Measurements from ENCODE around the gene KLHDC4.
A peak's percentile ranks its signal among the peaks of the same experiment; 100 is the strongest.
"Not testable (repeated sequence)": the region's sequence is repeated elsewhere in the genome, so short reads cannot be mapped to it uniquely, and the experiment has no call there.

The KLHDC4 gene

GRCh38 chr16:87780385-87780989, 14.7 kb upstream of the KLHDC4 start:
- no peaks in the 10 kb centered on the region for H3K9me3 ChIP-seq (ENCODE audit: control insufficient read depth, low read length)
- H3K9ac ChIP-seq (ENCODE audit: low read length): no peak overlapping the region
- H3K36me3 ChIP-seq (ENCODE audit: control insufficient read depth, insufficient read depth, low read length): no peaks in the 10 kb centered on the region
- H3K27me3 ChIP-seq (ENCODE audit: control insufficient read depth, insufficient read depth, low read length): no peaks in the 10 kb centered on the region
- H3K4me1 ChIP-seq (ENCODE audit: control insufficient read depth, insufficient read depth, low read length): peaks cover 20% of the 10 kb centered on the region
- no peak overlapping the region for H3K4me3 ChIP-seq (ENCODE audit: low read length)

- no peaks in the 10 kb centered on the region for H3K36me3 ChIP-seq (ENCODE audit: control insufficient read depth, insufficient read depth, low read length)
- H3K9me3 ChIP-seq (ENCODE audit: control insufficient read depth, low read length): no peaks in the 10 kb centered on the region
- H3K9ac ChIP-seq (ENCODE audit: low read length): peak overlapping the region; percentile 57
- H3K4me1 ChIP-seq (ENCODE audit: control insufficient read depth, insufficient read depth, low read length): peaks cover 20% of the 10 kb centered on the region
- H3K4me3 ChIP-seq (ENCODE audit: low read length): no peak overlapping the region
- no peaks in the 10 kb centered on the region for H3K27me3 ChIP-seq (ENCODE audit: control insufficient read depth, insufficient read depth, low read length)
Measured at GRCh38 chr16:87778830-87779579, 13.2 kb upstream of the KLHDC4 start.

- H3K36me3 ChIP-seq (ENCODE audit: control insufficient read depth, insufficient read depth, low read length): no peaks in the 10 kb centered on the region
- no peaks in the 10 kb centered on the region for H3K9me3 ChIP-seq (ENCODE audit: control insufficient read depth, low read length)
- H3K4me3 ChIP-seq (ENCODE audit: low read length): no peak overlapping the region
- no peaks in the 10 kb centered on the region for H3K27me3 ChIP-seq (ENCODE audit: control insufficient read depth, insufficient read depth, low read length)
- peak overlapping the region; percentile 57 for H3K9ac ChIP-seq (ENCODE audit: low read length)
- H3K4me1 ChIP-seq (ENCODE audit: control insufficient read depth, insufficient read depth, low read length): peaks cover 20% of the 10 kb centered on the region
Measured at GRCh38 chr16:87778476-87778829, 12.7 kb upstream of the KLHDC4 start.

GRCh38 chr16:87773836-87774235, 8.1 kb upstream of the KLHDC4 start:
- not testable (repeated sequence) for H3K27me3 ChIP-seq (ENCODE audit: control insufficient read depth, insufficient read depth, low read length); H3K9me3 ChIP-seq (ENCODE audit: control insufficient read depth, low read length); H3K4me3 ChIP-seq (ENCODE audit: low read length); H3K36me3 ChIP-seq (ENCODE audit: control insufficient read depth, insufficient read depth, low read length); H3K9ac ChIP-seq (ENCODE audit: low read length)
- H3K4me1 ChIP-seq (ENCODE audit: control insufficient read depth, insufficient read depth, low read length): peaks cover 15% of the 10 kb centered on the region

- H3K9ac ChIP-seq (ENCODE audit: low read length); H3K27me3 ChIP-seq (ENCODE audit: control insufficient read depth, insufficient read depth, low read length); H3K4me3 ChIP-seq (ENCODE audit: low read length); H3K9me3 ChIP-seq (ENCODE audit: control insufficient read depth, low read length); H3K4me1 ChIP-seq (ENCODE audit: control insufficient read depth, insufficient read depth, low read length); H3K36me3 ChIP-seq (ENCODE audit: control insufficient read depth, insufficient read depth, low read length): not testable (repeated sequence)
Measured at GRCh38 chr16:87767456-87767855, 1.7 kb upstream of the KLHDC4 start.

GRCh38 chr16:87766485-87766797, 655 bp upstream of the KLHDC4 start:
- Histone ChIP-seq H3K9ac (ENCODE audit: low read length) (peak overlapping the region; percentile 94), H3K4me3 (ENCODE audit: low read length) (peak overlapping the region; percentile 74), H3K9me3 (ENCODE audit: control insufficient read depth, low read length) (no peaks in the 10 kb centered on the region), H3K36me3 (ENCODE audit: control insufficient read depth, insufficient read depth, low read length) (no peaks in the 10 kb centered on the region), H3K4me1 (ENCODE audit: control insufficient read depth, insufficient read depth, low read length) (peaks cover 8% of the 10 kb centered on the region), H3K27me3 (ENCODE audit: control insufficient read depth, insufficient read depth, low read length) (no peaks in the 10 kb centered on the region)

GRCh38 chr16:87765473-87765775, 362 bp downstream of the KLHDC4 start:
- peak overlapping the region; percentile 74 for H3K4me3 ChIP-seq (ENCODE audit: low read length)
- peak overlapping the region; percentile 94 for H3K9ac ChIP-seq (ENCODE audit: low read length)
- H3K36me3 ChIP-seq (ENCODE audit: control insufficient read depth, insufficient read depth, low read length): no peaks in the 10 kb centered on the region
- H3K4me1 ChIP-seq (ENCODE audit: control insufficient read depth, insufficient read depth, low read length): peaks cover 8% of the 10 kb centered on the region
- H3K27me3 ChIP-seq (ENCODE audit: control insufficient read depth, insufficient read depth, low read length): no peaks in the 10 kb centered on the region
- H3K9me3 ChIP-seq (ENCODE audit: control insufficient read depth, low read length): no peaks in the 10 kb centered on the region

GRCh38 chr16:87764600-87765472, 950 bp downstream of the KLHDC4 start:
- no peaks in the 10 kb centered on the region for H3K36me3 ChIP-seq (ENCODE audit: control insufficient read depth, insufficient read depth, low read length)
- peak overlapping the region; percentile 74 for H3K4me3 ChIP-seq (ENCODE audit: low read length)
- no peaks in the 10 kb centered on the region for H3K27me3 ChIP-seq (ENCODE audit: control insufficient read depth, insufficient read depth, low read length)
- peaks cover 8% of the 10 kb centered on the region for H3K4me1 ChIP-seq (ENCODE audit: control insufficient read depth, insufficient read depth, low read length)
- H3K9me3 ChIP-seq (ENCODE audit: control insufficient read depth, low read length): no peaks in the 10 kb centered on the region
- H3K9ac ChIP-seq (ENCODE audit: low read length): peak overlapping the region; percentile 94

GRCh38 chr16:87762620-87763019, 3.2 kb downstream of the KLHDC4 start:
- Histone ChIP-seq H3K4me1 (ENCODE audit: control insufficient read depth, insufficient read depth, low read length) (peaks cover 8% of the 10 kb centered on the region), H3K9me3 (ENCODE audit: control insufficient read depth, low read length) (no peaks in the 10 kb centered on the region), H3K36me3 (ENCODE audit: control insufficient read depth, insufficient read depth, low read length) (no peaks in the 10 kb centered on the region), H3K9ac (ENCODE audit: low read length) (no peak overlapping the region), H3K27me3 (ENCODE audit: control insufficient read depth, insufficient read depth, low read length) (no peaks in the 10 kb centered on the region), H3K4me3 (ENCODE audit: low read length) (no peak overlapping the region)

GRCh38 chr16:87762071-87762571, 3.7 kb downstream of the KLHDC4 start:
- Histone ChIP-seq H3K9me3 (ENCODE audit: control insufficient read depth, low read length) (no peaks in the 10 kb centered on the region), H3K36me3 (ENCODE audit: control insufficient read depth, insufficient read depth, low read length) (no peaks in the 10 kb centered on the region), H3K4me3 (ENCODE audit: low read length) (no peak overlapping the region), H3K9ac (ENCODE audit: low read length) (no peak overlapping the region), H3K27me3 (ENCODE audit: control insufficient read depth, insufficient read depth, low read length) (no peaks in the 10 kb centered on the region), H3K4me1 (ENCODE audit: control insufficient read depth, insufficient read depth, low read length) (peaks cover 8% of the 10 kb centered on the region)

- H3K36me3 ChIP-seq (ENCODE audit: control insufficient read depth, insufficient read depth, low read length): no peaks in the 10 kb centered on the region
- H3K27me3 ChIP-seq (ENCODE audit: control insufficient read depth, insufficient read depth, low read length): no peaks in the 10 kb centered on the region
- H3K9me3 ChIP-seq (ENCODE audit: control insufficient read depth, low read length): no peaks in the 10 kb centered on the region
- H3K4me1 ChIP-seq (ENCODE audit: control insufficient read depth, insufficient read depth, low read length): peaks cover 5% of the 10 kb centered on the region
- no peak overlapping the region for H3K9ac ChIP-seq (ENCODE audit: low read length)
- no peak overlapping the region for H3K4me3 ChIP-seq (ENCODE audit: low read length)
Measured at GRCh38 chr16:87761060-87761459, 4.7 kb downstream of the KLHDC4 start.

- peaks cover 7% of the 10 kb centered on the region for H3K36me3 ChIP-seq (ENCODE audit: control insufficient read depth, insufficient read depth, low read length)
- no peaks in the 10 kb centered on the region for H3K4me1 ChIP-seq (ENCODE audit: control insufficient read depth, insufficient read depth, low read length)
- H3K27me3 ChIP-seq (ENCODE audit: control insufficient read depth, insufficient read depth, low read length): no peaks in the 10 kb centered on the region
- no peak overlapping the region for H3K9ac ChIP-seq (ENCODE audit: low read length)
- no peak overlapping the region for H3K4me3 ChIP-seq (ENCODE audit: low read length)
- H3K9me3 ChIP-seq (ENCODE audit: control insufficient read depth, low read length): no peaks in the 10 kb centered on the region
Measured at GRCh38 chr16:87757841-87758426, 7.9 kb downstream of the KLHDC4 start.
